HL-60/S4 treated with retinoic acid at 250 ng/mL for 4 days and 3 days (cell line): Measurements from ENCODE around the gene S100A1.

ENCODE experiments used
- in situ Hi-C: fragments of 300-500 bp; cut with MboI; formaldehyde crosslinking; loops from 2 replicates; pipeline ENCODE4 v1.7.0; 2022; ENCODE audit warnings: low sequenced_read_pairs

S100A1 gene

GRCh38 chr1:153610334-153610733 lies 17.9 kb upstream of the S100A1 start:
- in situ Hi-C loops: no loop called here

GRCh38 chr1:153610811-153611301 lies 17.4 kb upstream of the S100A1 start:
- in situ Hi-C loops: no loop called here

- in situ Hi-C loops: no loop called here
Measured at GRCh38 chr1:153611356-153611755, 16.9 kb upstream of the S100A1 start.

- in situ Hi-C loops: no loop called here
Measured at GRCh38 chr1:153612111-153612754, 16.0 kb upstream of the S100A1 start.

GRCh38 chr1:153612755-153613331 lies 15.4 kb upstream of the S100A1 start, which contains the start of gene S100A16:
Gene S100A16, minus strand, starts transcription at chr1:153613137. Its CDS starts 4,986 bp downstream, at chr1:153608151.
- in situ Hi-C loops: no loop called here

- in situ Hi-C loops: no loop called here
Measured at GRCh38 chr1:153613406-153613805, 14.8 kb upstream of the S100A1 start.

GRCh38 chr1:153614189-153614900 lies 13.9 kb upstream of the S100A1 start:
- in situ Hi-C loops: no loop called here

GRCh38 chr1:153614906-153615305 lies 13.3 kb upstream of the S100A1 start:
- in situ Hi-C loops: no loop called here

- in situ Hi-C loops: no loop called here
Measured at GRCh38 chr1:153615406-153615805, 12.8 kb upstream of the S100A1 start.

- in situ Hi-C loops: no loop called here
Measured at GRCh38 chr1:153616144-153616916, 11.9 kb upstream of the S100A1 start, which contains the start of gene S100A14. Gene S100A14, minus strand, starts transcription at chr1:153616325. Its CDS starts 467 bp downstream, at chr1:153615858.

GRCh38 chr1:153616917-153617311 lies 11.3 kb upstream of the S100A1 start:
- in situ Hi-C loops: no loop called here

- in situ Hi-C loops: no loop called here
Measured at GRCh38 chr1:153617663-153618062, 10.6 kb upstream of the S100A1 start.

GRCh38 chr1:153619171-153619570 lies 9.1 kb upstream of the S100A1 start:
- in situ Hi-C loops: no loop called here

GRCh38 chr1:153623101-153623500 lies 5.1 kb upstream of the S100A1 start:
- in situ Hi-C loops: no loop called here

GRCh38 chr1:153624965-153625611 lies 3.1 kb upstream of the S100A1 start:
- in situ Hi-C loops: no loop called here

- in situ Hi-C loops: no loop called here
Measured at GRCh38 chr1:153626477-153626903, 1.7 kb upstream of the S100A1 start.

- in situ Hi-C loops: no loop called here
Measured at GRCh38 chr1:153626904-153627714, 1.1 kb upstream of the S100A1 start, which contains the start of gene S100A13. Gene S100A13, minus strand, starts transcription at chr1:153627505. Its CDS starts 1,033 bp downstream, at chr1:153626472.

- in situ Hi-C loops: no loop called here
Measured at GRCh38 chr1:153628638-153629342, 556 bp downstream of the S100A1 start.

GRCh38 chr1:153629343-153629665 lies 1.1 kb downstream of the S100A1 start:
- in situ Hi-C loops: no loop called here
